WTC11 (cell line): ENCODE results near the gene POM121L2. TPM values are rescaled to one million over a fixed set of nuclear protein-coding genes. Genes with fewer than 3 reads are reported as not detected.

Source experiments
- ETV6 ChIP-seq: sonication (generic); formaldehyde crosslinking; IDR thresholded peaks from 2 replicates; pipeline ENCODE4 v1.8.1; 2022; ENCODE audit warnings: mild to moderate bottlenecking, missing genetic modification reagents
- FOXK1 ChIP-seq: sonication (generic); formaldehyde crosslinking; IDR thresholded peaks from 2 replicates; pipeline ENCODE4 v1.8.0; 2022; ENCODE audit warnings: mild to moderate bottlenecking, moderate library complexity, missing genetic modification reagents
- FOXP1 ChIP-seq: sonication (generic); formaldehyde crosslinking; IDR thresholded peaks from 2 replicates; pipeline ENCODE4 v1.8.0; 2022; ENCODE audit warnings: missing genetic modification reagents, mild to moderate bottlenecking, moderate library complexity, borderline replicate concordance
- GRHL2 ChIP-seq: fragments of 250-450 bp; sonication (Bioruptor Pico); IDR thresholded peaks from 2 replicates; pipeline ENCODE4 v1.8.0; 2022; ENCODE audit warnings: mild to moderate bottlenecking, moderate library complexity; ENCODE audit not compliant: insufficient replicate concordance, severe bottlenecking
- NFYB ChIP-seq: sonication (generic); formaldehyde crosslinking; conservative IDR thresholded peaks from 2 replicates; pipeline ENCODE4 v1.8.0; 2022; ENCODE audit warnings: low read depth, missing genetic modification reagents
- NR1H2 ChIP-seq: sonication (generic); formaldehyde crosslinking; IDR thresholded peaks from 2 replicates; pipeline ENCODE4 v1.9.0; 2021; ENCODE audit warnings: mild to moderate bottlenecking, moderate library complexity, missing genetic modification reagents
- PREB ChIP-seq: sonication (generic); formaldehyde crosslinking; IDR thresholded peaks from 2 replicates; pipeline ENCODE4 v1.8.1; 2022; ENCODE audit warnings: mild to moderate bottlenecking, missing genetic modification reagents, moderate library complexity, borderline replicate concordance
- SMAD4 ChIP-seq: sonication (generic); formaldehyde crosslinking; IDR thresholded peaks from 2 replicates; pipeline ENCODE4 v1.8.0; 2022; ENCODE audit warnings: mild to moderate bottlenecking, missing genetic modification reagents
- ZBTB43 ChIP-seq: sonication (generic); formaldehyde crosslinking; IDR thresholded peaks from 2 replicates; pipeline ENCODE4 v1.8.1; 2023; ENCODE audit warnings: mild to moderate bottlenecking, missing genetic modification reagents
- ZNF232 ChIP-seq: sonication (generic); formaldehyde crosslinking; IDR thresholded peaks from 2 replicates; pipeline ENCODE4 v1.8.0; 2022; ENCODE audit warnings: mild to moderate bottlenecking, missing genetic modification reagents
- ZNF281 ChIP-seq: sonication (generic); formaldehyde crosslinking; IDR thresholded peaks from 2 replicates; pipeline ENCODE4 v1.8.0; 2023; ENCODE audit warnings: mild to moderate bottlenecking, missing genetic modification reagents
- ZNF317 ChIP-seq: sonication (generic); formaldehyde crosslinking; IDR thresholded peaks from 2 replicates; pipeline ENCODE4 v1.8.1; 2023; ENCODE audit warnings: low read depth, mild to moderate bottlenecking, moderate library complexity, missing genetic modification reagents, borderline replicate concordance
- ZNF423 ChIP-seq: fragments of 250-450 bp; sonication (Bioruptor Pico); IDR thresholded peaks from 2 replicates; pipeline ENCODE4 v2.1.2; 2022; ENCODE audit warnings: mild to moderate bottlenecking, moderate library complexity
- ZNF425 ChIP-seq: fragments of 250-450 bp; sonication (Bioruptor Pico); conservative IDR thresholded peaks from 2 replicates; pipeline ENCODE4 v1.9.0; 2021; ENCODE audit warnings: mild to moderate bottlenecking
- total RNA-seq: library from RNA; stranded (reverse); gene quantifications from 3 replicates; pipeline ENCODE4 v1.2.3, GENCODE V29; 2021
- TF ChIP-seq, protein P1 (sequence below): sonication (generic); formaldehyde crosslinking; IDR thresholded peaks from 2 replicates; pipeline ENCODE4 v1.8.1; 2023; ENCODE audit warnings: mild to moderate bottlenecking, missing genetic modification reagents, moderate library complexity
- TF ChIP-seq, protein P2 (sequence below): sonication (generic); formaldehyde crosslinking; IDR thresholded peaks from 2 replicates; pipeline ENCODE4 v1.8.0; 2022; ENCODE audit warnings: mild to moderate bottlenecking, missing genetic modification reagents
- TF ChIP-seq, protein P3 (sequence below): sonication (generic); formaldehyde crosslinking; IDR thresholded peaks from 2 replicates; pipeline ENCODE4 v1.8.1; 2022; ENCODE audit warnings: mild to moderate bottlenecking, moderate library complexity, missing genetic modification reagents
- TF ChIP-seq, protein P4 (sequence below): fragments of 250-450 bp; sonication (Bioruptor Pico); IDR thresholded peaks from 2 replicates; pipeline ENCODE4 v1.9.0; 2021; ENCODE audit warnings: mild to moderate bottlenecking
- TF ChIP-seq, protein P5 (sequence below): sonication (generic); formaldehyde crosslinking; IDR thresholded peaks from 2 replicates; pipeline ENCODE4 v1.8.1; 2023; ENCODE audit warnings: mild to moderate bottlenecking, missing genetic modification reagents, borderline replicate concordance

Gene POM121L2
- total RNA-seq, 1 experiment from 2014 or later: 0.13 TPM

DNA sequence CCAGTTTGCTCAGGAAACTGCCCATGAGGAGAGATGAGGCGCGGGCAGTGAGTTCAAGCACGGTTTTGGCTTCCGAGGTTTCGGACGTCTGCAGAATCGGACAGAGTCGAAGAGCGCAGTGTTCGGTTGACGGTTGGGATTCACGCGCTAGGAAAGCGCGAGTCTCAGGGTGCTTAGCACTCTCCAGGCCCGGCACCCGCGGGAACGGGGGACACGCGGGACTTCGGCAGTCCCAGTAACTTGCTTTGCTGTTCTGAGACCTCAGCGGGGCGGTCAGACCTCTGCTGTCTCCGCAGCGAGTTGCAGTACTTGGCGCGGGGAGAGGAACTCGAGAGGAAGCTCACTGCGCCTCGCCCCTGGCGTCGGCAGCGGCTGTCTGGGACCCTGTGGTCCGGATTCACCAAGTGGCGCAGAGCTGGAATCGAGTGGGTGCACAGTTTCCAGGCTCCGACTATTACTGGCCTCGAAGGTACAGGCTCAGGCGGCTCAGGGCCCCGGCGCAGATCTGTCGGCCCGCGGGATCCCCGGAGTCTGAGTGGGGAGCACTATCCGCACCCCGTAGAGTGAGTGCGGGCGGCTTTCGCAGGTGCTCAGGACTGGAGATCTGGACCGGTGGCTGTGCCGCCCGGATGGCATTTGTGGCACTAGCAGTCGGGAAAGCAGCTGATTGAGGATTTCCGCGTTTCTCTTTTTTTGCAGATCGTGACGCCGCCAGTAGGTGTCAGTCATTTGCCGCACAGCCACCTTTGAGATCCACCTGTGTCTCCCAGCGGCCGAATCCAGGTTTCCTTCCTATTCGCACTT lies at the start of gene POM121L2 (continued):
- TF ChIP-seq ETV6 (CRISPR knock-in tag) (peak; percentile 38; the same call in 1 of the 2 replicates), ZNF281 (0 out of 2 replicates have a peak, but pooled peaks have one; percentile 16), FOXK1 (CRISPR knock-in tag) (peak; percentile 59; the same call in 1 of the 2 replicates), ZNF232 (CRISPR knock-in tag) (peak; percentile 5; the same call in 1 of the 2 replicates), ZNF425 (CRISPR knock-in tag) (no peak), FOXP1 (CRISPR knock-in tag) (peak; percentile 8; the same call in 1 of the 2 replicates), GRHL2 (CRISPR knock-in tag) (no peak), PREB (CRISPR knock-in tag) (no peak), ZBTB43 (CRISPR knock-in tag) (0 out of 2 replicates have a peak, but pooled peaks have one; percentile 5), NR1H2 (peak; percentile 17; the same call in 1 of the 2 replicates), SMAD4 (no peak), NFYB (CRISPR knock-in tag) (no peak), ZNF317 (CRISPR knock-in tag) (no peak), ZNF423 (no peak)
- TF ChIP-seq, protein P1, sequence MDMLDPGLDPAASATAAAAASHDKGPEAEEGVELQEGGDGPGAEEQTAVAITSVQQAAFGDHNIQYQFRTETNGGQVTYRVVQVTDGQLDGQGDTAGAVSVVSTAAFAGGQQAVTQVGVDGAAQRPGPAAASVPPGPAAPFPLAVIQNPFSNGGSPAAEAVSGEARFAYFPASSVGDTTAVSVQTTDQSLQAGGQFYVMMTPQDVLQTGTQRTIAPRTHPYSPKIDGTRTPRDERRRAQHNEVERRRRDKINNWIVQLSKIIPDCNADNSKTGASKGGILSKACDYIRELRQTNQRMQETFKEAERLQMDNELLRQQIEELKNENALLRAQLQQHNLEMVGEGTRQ (CRISPR knock-in tag): 0 out of 2 replicates have a peak, but pooled peaks have one; percentile 6
- TF ChIP-seq, protein P2, sequence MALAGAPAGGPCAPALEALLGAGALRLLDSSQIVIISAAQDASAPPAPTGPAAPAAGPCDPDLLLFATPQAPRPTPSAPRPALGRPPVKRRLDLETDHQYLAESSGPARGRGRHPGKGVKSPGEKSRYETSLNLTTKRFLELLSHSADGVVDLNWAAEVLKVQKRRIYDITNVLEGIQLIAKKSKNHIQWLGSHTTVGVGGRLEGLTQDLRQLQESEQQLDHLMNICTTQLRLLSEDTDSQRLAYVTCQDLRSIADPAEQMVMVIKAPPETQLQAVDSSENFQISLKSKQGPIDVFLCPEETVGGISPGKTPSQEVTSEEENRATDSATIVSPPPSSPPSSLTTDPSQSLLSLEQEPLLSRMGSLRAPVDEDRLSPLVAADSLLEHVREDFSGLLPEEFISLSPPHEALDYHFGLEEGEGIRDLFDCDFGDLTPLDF: no peak
- TF ChIP-seq, protein P3, sequence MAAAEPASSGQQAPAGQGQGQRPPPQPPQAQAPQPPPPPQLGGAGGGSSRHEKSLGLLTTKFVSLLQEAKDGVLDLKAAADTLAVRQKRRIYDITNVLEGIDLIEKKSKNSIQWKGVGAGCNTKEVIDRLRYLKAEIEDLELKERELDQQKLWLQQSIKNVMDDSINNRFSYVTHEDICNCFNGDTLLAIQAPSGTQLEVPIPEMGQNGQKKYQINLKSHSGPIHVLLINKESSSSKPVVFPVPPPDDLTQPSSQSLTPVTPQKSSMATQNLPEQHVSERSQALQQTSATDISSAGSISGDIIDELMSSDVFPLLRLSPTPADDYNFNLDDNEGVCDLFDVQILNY (CRISPR knock-in tag): 0 out of 2 replicates have a peak, but pooled peaks have one; percentile 18
- TF ChIP-seq, protein P4, sequence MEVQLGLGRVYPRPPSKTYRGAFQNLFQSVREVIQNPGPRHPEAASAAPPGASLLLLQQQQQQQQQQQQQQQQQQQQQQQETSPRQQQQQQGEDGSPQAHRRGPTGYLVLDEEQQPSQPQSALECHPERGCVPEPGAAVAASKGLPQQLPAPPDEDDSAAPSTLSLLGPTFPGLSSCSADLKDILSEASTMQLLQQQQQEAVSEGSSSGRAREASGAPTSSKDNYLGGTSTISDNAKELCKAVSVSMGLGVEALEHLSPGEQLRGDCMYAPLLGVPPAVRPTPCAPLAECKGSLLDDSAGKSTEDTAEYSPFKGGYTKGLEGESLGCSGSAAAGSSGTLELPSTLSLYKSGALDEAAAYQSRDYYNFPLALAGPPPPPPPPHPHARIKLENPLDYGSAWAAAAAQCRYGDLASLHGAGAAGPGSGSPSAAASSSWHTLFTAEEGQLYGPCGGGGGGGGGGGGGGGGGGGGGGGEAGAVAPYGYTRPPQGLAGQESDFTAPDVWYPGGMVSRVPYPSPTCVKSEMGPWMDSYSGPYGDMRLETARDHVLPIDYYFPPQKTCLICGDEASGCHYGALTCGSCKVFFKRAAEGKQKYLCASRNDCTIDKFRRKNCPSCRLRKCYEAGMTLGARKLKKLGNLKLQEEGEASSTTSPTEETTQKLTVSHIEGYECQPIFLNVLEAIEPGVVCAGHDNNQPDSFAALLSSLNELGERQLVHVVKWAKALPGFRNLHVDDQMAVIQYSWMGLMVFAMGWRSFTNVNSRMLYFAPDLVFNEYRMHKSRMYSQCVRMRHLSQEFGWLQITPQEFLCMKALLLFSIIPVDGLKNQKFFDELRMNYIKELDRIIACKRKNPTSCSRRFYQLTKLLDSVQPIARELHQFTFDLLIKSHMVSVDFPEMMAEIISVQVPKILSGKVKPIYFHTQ (CRISPR knock-in tag): no peak
- TF ChIP-seq, protein P5, sequence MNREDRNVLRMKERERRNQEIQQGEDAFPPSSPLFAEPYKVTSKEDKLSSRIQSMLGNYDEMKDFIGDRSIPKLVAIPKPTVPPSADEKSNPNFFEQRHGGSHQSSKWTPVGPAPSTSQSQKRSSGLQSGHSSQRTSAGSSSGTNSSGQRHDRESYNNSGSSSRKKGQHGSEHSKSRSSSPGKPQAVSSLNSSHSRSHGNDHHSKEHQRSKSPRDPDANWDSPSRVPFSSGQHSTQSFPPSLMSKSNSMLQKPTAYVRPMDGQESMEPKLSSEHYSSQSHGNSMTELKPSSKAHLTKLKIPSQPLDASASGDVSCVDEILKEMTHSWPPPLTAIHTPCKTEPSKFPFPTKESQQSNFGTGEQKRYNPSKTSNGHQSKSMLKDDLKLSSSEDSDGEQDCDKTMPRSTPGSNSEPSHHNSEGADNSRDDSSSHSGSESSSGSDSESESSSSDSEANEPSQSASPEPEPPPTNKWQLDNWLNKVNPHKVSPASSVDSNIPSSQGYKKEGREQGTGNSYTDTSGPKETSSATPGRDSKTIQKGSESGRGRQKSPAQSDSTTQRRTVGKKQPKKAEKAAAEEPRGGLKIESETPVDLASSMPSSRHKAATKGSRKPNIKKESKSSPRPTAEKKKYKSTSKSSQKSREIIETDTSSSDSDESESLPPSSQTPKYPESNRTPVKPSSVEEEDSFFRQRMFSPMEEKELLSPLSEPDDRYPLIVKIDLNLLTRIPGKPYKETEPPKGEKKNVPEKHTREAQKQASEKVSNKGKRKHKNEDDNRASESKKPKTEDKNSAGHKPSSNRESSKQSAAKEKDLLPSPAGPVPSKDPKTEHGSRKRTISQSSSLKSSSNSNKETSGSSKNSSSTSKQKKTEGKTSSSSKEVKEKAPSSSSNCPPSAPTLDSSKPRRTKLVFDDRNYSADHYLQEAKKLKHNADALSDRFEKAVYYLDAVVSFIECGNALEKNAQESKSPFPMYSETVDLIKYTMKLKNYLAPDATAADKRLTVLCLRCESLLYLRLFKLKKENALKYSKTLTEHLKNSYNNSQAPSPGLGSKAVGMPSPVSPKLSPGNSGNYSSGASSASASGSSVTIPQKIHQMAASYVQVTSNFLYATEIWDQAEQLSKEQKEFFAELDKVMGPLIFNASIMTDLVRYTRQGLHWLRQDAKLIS: no peak
